DMS79 (cell line): ENCODE results near the gene CERS4.
A peak's percentile ranks its signal among the peaks of the same experiment; 100 is the strongest.
"Not testable (repeated sequence)": the region's sequence is repeated elsewhere in the genome, so short reads cannot be mapped to it uniquely, and the experiment has no call there.

Experiments
- DNase-seq: peaks from one replicate; lab custom pipeline; 2025; lab: John Stamatoyannopoulos, UW

Gene CERS4

GRCh38 chr19:8209462-8210378, 550 bp downstream of the CERS4 start:
- no peak for DNase-seq

GRCh38 chr19:8210421-8211101, 1.4 kb downstream of the CERS4 start:
- DNase-seq, result peak; percentile 74

DNA sequence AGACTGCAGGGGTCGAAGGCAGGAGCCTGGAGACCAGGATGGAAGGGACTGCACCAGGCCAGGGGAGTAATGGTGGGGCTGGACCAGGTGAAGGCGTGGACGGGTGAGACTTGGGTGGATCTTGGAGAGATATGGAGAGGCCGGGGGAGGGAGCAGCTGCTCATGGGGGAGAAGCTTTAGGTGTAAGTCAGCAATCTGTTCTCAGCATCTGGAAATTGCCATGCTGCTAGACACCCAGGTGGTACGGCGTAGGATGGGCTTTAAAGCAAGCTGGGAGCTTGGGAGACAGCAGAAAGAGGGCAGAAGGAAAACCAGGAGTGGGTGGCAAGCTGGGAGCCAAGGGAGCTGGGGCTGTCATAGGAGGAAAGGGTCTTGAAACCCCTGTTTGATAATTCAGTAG, 3.0 kb downstream of the CERS4 start:
- DNase-seq, result no peak

GRCh38 chr19:8212916-8213315, 3.7 kb downstream of the CERS4 start:
- no peak for DNase-seq

GRCh38 chr19:8213827-8214672, 4.9 kb downstream of the CERS4 start:
- DNase-seq, result no peak

- no peak for DNase-seq
These were observed 5.6 kb downstream of the CERS4 start for GRCh38 chr19:8214802-8215201.

GRCh38 chr19:8215783-8216182, 6.6 kb downstream of the CERS4 start:
- no peak for DNase-seq

- no peak for DNase-seq
These were observed 7.2 kb downstream of the CERS4 start for GRCh38 chr19:8216357-8216756.

DNA sequence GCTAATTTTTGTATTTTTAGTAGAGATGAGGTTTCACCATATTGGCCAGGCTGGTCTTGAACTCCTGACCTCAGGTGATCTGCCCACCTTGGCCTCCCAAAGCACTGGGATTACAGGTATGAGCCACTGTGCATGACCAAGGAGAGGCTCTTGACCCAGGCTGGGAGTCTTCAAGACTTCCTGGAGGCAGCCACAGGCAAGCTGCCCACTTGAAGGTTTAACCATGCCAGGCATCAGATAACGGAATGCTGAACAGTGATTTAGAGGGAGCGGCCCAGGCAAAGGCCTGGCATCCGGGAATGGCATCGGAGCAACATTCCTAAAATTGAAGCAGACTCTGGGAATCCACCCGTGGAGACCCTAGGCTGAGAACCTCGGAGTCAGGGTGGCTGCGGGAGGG, 9.0 kb downstream of the CERS4 start:
- not testable (repeated sequence) for DNase-seq

GRCh38 chr19:8220481-8220880, 11.3 kb downstream of the CERS4 start:
- no peak for DNase-seq

- peak; percentile 73 for DNase-seq
These were observed 12.0 kb downstream of the CERS4 start for GRCh38 chr19:8221161-8221560.

DNA sequence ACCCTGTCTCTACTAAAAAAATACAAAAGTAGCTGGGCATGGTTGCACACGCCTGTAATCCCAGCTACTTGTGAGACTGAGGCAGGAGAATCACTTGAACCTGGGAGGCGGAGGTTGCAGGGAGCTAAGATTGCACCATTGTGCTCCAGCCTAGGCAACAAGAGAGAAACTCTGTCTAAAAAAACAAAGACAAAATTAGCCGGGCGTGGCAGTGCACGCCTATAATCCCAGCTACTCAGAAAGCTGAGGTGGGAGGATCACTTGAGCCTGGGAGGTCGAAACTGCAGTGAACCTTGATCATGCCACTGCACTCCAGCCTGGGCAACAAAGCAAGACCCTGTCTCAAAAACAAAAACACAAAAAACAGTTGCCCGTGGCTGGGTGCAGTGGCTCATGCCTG, 14.3 kb downstream of the CERS4 start:
- DNase-seq, result not testable (repeated sequence)

DNA sequence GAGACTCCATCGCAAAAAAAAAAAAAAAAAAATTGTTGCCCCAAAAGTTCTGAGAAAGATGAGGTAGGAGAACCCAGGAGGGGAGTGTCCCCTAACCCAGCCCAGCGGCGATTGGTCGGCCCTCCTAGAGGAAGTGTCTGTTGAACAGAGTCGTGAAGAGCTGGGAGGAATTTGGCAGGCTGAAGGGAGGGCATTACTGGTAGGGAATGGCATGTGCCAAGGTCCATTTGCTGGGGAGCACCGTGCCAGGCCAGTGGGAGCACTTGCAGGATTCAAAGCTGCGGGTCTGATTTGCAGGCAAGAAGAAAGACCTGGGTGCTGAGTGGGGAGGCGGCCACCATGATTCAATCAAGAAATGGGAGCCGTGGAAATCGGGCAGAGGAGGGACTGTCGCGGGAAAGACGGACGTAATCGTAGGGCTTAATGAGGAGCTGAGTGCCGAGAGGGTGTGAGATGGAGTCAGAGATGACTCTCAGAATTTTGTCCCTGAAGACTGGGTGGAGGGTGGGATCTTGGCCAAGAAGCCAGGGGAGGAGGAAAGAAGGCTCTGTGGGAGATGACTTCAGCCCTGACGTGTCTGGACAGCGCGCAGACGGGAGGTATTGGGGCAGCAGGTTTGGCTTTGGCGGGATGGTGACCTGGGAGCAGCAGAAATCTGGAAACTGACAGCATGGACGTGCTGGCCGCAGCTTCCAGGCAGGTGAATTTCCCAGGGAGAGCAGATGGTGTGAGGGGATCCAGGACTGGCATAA, 15.4 kb downstream of the CERS4 start:
- no peak for DNase-seq

GRCh38 chr19:8231073-8231604, 22.0 kb downstream of the CERS4 start:
- no peak for DNase-seq

DNA sequence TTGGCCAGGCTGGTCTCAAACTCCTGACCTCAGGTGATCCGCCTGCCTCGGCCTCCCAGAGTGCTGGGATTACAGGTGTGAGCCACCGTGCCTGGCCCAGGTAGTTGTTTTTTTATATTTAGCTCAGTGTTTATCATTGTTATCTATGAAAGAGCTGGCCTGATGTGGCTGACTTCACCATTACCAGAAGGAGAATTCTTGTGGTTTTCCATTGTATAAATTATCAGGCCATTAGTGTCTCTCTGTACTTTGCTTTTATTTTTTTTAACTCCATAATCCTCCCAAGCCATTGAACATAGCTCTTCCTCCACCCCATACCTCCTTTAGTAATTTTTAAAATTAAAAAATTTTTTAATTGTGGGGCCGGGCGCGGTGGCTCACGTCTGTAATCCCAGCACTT, 24.2 kb downstream of the CERS4 start:
- no peak for DNase-seq

GRCh38 chr19:8237026-8237425, 27.9 kb downstream of the CERS4 start:
- no peak for DNase-seq

DNA sequence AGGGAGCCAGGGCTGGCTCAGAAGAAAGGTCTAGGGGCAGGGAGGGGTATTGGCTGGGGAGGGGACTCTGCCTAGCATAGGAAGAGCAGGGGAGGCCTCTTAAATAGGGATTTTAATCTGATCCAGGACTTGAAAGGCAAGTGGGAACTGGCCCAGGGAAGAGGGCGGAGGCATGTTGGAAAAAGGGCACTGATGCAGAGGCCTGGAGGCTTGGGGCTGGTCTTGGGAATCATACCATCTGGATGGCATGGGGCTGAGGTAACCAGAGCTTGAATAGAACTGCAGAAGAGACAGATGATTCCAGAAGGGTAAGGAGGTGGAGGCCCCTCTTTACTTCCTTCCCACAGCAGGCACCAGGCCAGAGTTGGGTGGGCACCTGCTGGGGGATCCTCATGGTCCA, 29.1 kb downstream of the CERS4 start:
- DNase-seq, result no peak

GRCh38 chr19:8239528-8240273, 30.5 kb downstream of the CERS4 start:
- no peak for DNase-seq

- peak; percentile 28 for DNase-seq
These were observed 31.4 kb downstream of the CERS4 start for GRCh38 chr19:8240274-8241229.

- no peak for DNase-seq
These were observed 32.5 kb downstream of the CERS4 start for GRCh38 chr19:8241646-8242045.
